ENCODE measurements around the gene BTBD2.

BTBD2 gene

DNA sequence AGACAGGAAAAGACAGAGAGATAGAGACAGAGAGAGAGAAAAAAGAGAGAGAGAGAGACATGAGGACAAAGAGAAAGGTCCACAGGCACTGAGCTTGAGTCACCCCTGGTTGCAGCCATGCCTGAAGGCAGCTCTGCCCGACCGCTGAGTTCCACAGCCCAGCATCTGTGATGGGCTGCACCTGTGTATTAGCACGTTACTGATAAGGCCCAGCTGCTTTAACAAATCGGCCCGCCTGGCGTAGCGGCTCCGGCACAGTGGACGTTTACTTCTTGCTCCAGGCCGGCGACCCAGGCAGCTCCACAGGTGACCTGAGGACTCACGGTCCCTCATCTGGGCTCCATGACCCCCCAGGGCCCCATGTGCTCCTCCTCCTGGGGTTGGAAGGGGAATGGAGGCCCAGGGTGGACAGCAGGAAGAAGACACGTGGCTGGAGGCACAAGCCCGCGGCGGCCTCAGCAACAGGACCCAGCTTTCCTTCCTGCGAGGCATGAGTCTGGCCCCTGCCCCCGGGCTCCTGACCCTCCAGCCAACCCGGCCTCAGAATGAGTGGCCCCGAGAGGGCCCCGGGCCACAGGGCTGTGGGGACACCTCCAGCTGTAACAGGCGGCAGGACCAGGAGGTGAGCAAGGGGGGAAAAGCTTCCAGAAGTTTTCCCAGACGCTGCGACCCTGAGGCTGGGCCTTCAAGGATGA is 78.5 kb downstream of the BTBD2 start:
- no peak for DNase-seq

DNA sequence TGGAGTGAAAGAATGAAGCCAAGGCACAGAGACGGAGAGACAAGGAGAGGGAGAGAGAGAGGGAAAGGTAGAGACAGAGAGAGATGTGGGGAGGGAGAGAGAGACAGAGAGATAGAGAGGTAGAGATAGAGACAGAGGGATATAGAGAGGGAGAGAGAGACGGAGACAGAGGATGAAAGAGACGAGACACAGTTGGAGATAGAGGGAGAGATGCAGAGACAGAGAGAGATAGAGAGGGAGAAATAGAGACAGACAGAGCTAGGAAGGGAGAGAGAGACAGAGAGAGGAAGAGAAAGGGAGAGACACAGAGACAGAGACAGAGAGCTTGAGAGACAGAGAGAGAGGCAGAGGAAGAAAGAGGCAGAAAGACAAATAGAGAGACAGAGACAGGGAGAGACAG is 79.1 kb downstream of the BTBD2 start:
- DNase-seq = no peak

DNA sequence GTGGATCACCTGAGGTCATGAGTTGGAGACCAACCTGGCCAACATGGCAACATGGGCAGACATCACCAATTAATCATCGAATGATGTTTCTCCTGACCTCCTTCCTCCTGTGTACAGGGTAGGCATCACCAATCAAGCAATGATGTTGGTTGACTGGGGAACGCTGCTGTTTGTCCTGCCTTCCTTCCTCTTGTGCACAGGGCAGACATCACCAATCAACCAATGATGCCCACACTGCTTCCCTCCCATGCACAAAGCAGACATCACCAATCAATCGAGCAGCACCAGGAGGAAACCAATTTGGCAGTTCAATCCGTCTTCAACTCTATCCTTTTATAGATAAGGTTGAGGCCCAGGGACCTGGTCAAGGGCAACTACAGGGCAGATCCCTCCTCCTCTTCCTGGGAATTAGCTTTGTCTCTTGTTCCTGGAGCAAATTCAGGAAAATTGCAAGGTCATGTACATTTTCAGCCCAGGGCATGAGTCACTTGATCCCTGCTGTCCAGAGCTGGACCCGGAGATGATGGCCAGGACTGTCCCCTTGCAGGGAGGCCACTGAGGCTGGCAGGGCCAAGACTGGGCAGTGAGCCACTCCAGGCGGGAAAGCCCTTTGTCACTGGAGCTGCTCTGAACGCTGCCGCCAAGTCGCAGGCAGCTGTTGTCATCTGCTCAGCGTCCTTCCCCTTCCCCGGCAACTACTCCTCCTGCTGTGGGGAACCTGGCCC is 79.9 kb downstream of the BTBD2 start:
- DNase-seq = peak; percentile 66

Measured in femur (tissue), 1 donor.